Activated CD4-positive, alpha-beta T cell treated with anti-CD3 and anti-CD28 coated beads, Interleukin-2, amount 50 U/mL, for 24 hours (primary cell): ENCODE data around the gene PPP1R12B.
"Not testable (repeated sequence)": the region's sequence is repeated elsewhere in the genome, so short reads cannot be mapped to it uniquely, and the experiment has no call there.

Experiments used
- DNase-seq, 2 donors: peaks; one replicate each; pipeline ENCODE4 v3.0.0-alpha.2; 2020; ENCODE audit warnings: low read depth in 1 of 2, low spot score in 1 of 2

The PPP1R12B gene

DNA sequence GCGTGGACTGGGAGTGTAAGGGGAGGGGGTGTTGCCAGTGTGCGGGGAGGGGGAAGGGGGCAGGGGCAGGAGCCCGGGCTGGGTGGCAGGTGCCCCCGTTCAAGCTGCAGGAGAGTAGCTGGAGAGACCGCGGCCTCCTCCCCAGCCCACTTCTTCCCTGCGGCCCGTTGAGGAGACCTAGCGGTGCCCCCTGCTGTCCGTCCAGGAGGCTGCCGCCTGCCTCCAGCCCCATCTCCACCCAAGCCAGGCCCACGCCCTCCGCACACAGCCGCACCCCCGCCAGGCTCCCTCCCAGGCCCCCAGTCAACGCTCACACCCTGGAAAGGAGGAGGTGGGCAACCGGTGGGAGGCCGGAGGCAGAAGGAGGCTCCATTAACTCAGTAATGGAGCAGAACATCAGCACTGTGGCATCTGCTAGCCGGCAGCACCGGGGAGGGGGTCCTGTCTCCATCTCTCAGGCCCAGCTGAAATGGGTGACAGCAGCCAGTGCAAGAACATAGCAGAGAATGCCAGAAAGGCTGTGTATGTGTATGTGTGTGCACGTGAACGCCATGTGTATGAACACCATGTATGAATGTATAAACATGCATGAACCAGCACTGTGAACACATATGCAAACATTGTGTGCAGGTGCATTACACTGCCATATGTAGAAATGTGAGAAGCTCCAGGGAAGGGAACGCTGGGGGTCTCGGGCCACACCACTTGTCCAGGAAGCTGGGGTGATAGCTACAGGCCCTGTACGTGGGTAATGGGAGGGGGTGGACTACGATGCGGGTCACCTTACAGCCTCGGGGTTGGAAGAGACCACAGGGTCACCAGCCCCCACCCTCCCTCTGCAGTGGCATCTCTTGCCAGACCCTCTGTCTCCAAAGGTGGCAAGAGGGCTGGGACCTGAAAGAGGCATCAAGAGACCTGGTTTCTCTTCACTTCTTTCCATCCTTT is 277.2 kb downstream of the PPP1R12B start:
- no peak for DNase-seq

GRCh38 chr1:202627036-202627435 is 278.5 kb downstream of the PPP1R12B start:
- not testable (repeated sequence) for DNase-seq

GRCh38 chr1:202627841-202628565 is 279.5 kb downstream of the PPP1R12B start:
- no peak for DNase-seq

DNA sequence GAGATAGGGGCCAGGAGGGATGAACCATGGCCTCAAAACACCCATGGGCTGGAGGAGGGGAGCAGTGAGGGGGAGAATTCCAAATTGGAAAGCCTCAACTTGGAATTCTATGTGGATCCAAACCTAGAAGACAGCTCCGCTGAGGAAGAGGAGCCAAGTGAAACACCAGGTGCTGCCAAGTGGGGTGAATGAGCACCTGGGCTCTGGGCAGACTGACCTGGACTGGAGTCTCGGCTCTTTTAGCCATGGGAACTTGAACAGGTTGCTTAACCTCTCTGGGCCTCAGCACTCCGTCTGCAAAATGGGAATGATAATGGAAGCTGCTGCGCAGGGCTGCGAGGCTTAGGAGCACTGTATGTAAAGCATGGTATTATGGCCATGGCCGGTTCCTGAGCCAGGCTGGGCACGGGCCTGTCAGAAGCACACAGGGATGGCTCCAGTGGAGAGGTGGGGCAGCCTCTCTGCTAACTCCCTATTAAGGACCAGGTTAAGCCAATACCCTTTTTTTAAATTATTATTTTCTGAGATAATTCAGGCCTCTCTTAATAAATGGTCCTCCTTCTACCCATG is 280.2 kb downstream of the PPP1R12B start:
- no peak for DNase-seq

DNA sequence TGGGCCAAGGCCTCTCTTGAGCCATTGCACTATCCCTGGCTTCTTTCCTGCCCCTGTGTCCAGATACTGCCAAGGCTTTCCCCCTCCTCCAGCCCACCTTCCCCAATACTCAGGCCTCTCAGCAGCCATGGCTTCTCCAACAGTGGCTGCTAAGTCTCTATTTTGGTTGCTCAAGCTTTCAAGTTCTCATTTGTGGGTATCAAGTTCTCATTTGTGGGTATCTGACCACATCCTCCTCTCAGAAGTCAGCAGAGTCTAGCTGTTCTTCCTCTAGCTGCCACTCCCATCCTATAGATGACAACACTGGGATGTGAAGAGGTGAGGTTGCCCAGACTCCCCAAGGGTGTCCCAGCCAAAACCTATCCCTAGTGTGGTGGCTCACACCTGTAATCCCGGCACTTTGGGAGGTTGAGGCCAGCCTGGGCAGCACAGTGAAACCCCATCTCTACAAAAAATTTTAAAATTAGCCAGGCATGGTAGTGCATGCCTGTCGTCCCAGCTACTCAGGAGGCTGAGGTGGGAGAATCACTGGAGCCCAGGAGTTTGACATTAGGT is 280.8 kb downstream of the PPP1R12B start:
- DNase-seq, result peak in 1 of 2 donors; percentile 11

- not testable (repeated sequence) for DNase-seq
Observed at GRCh38 chr1:202630096-202630495, 281.6 kb downstream of the PPP1R12B start.

DNA sequence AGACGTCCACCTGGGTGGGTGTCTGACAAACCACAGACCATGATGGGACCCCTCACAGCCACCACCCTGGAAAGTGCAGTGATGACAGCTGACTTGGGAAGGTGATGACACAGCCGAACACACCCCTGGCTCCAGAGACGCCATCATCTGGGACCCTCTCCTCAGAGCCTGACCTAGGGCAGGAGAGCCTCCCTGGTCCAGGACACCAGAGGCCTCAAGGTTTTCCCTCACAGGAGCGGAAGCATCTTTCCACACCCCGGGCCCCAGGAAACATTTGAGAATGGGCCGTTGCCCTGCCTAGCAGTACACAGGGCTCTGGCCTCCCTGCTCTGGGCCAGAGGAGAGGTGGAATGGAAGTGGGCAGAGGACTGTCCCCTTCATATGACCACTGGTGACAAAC is 282.0 kb downstream of the PPP1R12B start:
- no peak for DNase-seq

DNA sequence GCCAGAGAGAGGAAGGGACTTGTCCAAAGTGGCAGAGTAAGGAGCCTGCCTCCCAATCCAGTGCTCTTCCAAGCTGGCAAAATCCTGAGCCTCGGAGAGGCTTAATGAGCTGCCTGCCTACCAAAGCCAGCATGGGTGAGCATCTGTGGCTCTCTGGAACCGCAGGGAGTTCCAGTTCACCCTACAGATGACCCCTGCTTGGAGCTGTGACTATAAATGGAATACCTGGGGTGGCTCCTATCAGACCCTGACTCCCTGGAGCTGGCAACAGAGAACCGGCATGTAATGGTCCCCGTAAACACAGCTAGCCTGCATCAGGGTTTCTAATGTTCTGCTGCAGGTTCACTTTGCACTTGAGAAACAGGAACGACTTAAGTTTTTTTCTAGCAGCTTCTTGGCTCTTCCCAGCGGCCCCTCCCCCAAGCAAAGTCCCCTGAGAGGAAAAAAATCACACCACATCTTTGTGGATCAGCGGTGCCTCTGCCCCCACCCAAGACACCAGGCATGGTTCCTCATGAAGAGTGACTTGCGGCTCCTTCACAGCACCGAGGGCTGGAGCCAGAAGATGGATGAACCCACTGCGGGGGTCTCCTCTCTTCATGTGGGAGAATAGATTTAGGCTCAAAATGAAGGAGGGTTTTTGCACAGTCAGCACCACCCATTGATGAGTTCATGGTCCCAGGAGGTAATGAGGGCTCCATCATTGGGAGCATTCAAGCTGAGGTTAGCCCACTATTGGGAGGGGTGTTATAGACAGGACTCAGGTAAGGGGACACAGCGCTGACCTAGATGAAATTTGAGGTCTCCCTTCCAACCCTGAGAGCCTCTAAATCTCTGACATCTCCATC is 282.8 kb downstream of the PPP1R12B start:
- no peak for DNase-seq

DNA sequence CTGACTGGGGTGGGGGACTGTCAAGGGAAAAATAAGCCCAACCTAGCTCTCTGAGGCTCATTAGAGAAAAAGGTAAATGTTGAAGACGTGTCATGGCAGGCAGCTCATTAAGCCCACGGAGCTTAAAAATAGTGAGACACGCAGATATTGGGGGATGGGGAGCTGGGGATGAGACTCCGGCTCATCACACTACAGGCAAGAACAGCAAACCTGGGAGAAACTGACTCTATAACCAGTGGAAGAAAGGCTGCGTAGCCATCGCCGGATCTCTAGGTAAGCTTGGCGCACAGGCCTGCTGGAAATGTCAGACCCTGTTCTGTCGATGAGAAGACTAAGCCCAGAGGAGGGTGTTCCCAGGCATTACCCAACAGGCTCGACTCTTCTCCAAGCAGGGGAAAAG is 283.7 kb downstream of the PPP1R12B start:
- no peak for DNase-seq

GRCh38 chr1:202636171-202636570 is 287.7 kb downstream of the PPP1R12B start:
- DNase-seq, result not testable (repeated sequence)

GRCh38 chr1:202637321-202638018 is 289.0 kb downstream of the PPP1R12B start:
- DNase-seq, result not testable (repeated sequence)

DNA sequence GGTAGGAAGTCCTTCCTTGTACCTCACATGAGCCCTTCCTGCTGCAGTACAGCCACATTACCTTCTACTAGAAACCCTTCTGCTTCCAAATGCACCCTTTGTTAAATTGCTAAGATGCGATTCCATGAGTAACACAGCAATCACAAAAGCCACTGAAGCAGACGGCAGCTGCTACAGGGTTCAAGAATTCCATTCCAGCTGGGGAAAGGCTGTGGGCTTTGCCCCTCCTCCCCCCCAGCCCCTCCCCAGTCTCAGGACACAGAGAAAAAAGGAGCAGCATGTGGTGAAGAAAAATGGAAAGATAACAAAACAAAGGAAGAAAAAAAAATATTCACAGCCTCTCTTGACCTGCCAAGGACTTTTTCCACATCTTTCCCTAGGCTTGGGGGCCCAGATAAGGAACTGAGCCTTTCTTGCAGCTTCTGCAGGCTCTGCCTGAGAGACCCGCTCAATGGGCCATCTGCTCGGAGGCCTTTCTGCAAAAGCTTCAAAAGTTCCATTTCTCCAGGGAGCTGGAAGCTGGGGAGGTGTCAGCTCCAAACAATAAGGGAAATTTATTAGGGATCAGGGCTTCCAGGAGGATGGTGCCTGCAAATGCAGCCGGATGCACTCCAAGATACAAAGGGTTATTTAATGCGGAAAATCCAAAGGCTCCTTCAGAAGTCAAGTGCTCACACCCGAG is 289.7 kb downstream of the PPP1R12B start:
- DNase-seq, result no peak

DNA sequence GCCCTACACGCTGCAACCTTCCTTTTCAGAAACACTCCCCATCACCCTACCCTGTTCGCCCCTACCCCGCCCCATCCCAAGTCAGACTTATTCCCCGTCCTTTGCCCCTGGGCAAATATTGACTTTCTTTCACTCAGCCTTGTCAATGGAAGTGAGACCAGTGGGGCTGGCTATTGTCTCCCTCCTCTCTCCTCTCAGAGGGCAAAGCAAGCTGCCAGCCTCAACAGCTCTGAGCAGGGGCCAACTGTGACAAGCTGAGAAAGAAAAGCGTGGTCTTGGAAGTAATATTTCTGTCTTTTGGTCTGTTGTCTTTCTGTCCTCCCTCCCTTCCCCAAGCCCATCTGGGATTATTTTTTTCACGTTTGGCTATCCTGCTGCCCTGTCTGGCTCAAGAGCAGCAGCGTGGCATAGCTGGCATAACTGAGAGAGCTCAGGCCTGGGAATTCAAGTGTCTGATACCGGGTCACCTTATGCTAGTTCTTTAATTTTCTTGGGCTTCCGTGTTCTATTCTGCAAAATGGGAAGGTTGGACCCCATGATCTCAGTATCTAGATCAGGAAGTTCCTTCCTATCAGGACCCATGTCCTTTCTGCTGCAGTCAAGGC is 290.3 kb downstream of the PPP1R12B start:
- not testable (repeated sequence) for DNase-seq

DNA sequence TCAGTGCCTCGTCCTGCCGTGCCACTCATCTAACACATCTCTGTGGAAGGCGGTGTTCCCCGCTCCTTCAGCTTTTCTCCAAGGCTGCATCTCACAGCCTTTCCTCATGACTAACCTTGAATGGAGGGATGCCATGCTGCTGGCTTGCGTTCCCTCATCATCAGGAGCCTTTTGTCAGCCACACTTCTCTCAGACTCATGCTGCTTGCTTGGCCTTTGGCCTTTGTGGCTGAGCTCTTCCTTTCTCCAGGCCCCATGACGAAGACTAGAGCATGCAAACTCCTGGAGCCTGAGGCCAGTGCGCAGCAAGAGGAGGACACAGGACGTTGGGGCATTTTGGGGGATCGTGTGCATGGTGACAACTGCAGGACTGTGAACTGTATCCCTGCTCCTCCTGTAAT is 291.0 kb downstream of the PPP1R12B start:
- no peak for DNase-seq

DNA sequence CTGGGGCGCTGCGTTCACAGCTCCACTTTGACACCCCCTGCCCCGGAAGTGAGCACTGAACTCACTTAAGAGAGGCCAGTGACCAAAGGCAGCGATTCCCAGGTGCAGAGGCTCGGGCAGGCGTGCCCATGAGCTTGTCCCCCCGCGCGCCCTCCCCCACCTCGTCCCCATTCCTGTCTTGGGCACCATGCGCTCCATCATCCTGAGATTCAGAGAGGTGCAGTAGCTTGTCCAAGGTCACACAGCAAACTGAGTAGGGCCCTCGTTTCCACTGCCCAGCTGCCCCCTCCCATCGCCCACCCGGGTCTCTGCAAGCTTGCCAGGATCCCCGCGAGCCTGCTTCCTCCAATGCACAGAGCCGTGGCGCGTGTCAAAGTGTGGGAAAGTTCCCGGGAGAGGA is 293.7 kb downstream of the PPP1R12B start:
- no peak for DNase-seq
